Measurements from ENCODE around the gene KRT85.
"Not testable (repeated sequence)": the region's sequence is repeated elsewhere in the genome, so short reads cannot be mapped to it uniquely, and the experiment has no call there.

Gene KRT85

GRCh38 chr12:52366738-52367485 lies at the start of gene KRT85:
Gene KRT85 (minus strand): TSS chr12:52367481. CDS start chr12:52367405, 76 bp downstream.
- no peak for DNase-seq

GRCh38 chr12:52416795-52417194 lies 49.5 kb upstream of the KRT85 start:
- no peak for DNase-seq

GRCh38 chr12:52415870-52416750 lies 48.8 kb upstream of the KRT85 start:
- no peak for DNase-seq

GRCh38 chr12:52414936-52415335 lies 47.7 kb upstream of the KRT85 start:
- no peak for DNase-seq

GRCh38 chr12:52413782-52414345 lies 46.6 kb upstream of the KRT85 start:
- DNase-seq, result no peak

GRCh38 chr12:52413202-52413601 lies 45.9 kb upstream of the KRT85 start:
- no peak for DNase-seq

GRCh38 chr12:52411815-52412214 lies 44.5 kb upstream of the KRT85 start:
- DNase-seq, result no peak

- not testable (repeated sequence) for DNase-seq
Observed at GRCh38 chr12:52410589-52411248, 43.4 kb upstream of the KRT85 start.

- no peak for DNase-seq
Observed at GRCh38 chr12:52407918-52408317, 40.6 kb upstream of the KRT85 start.

- DNase-seq, result no peak
Observed at GRCh38 chr12:52405922-52406385, 38.7 kb upstream of the KRT85 start, which contains the start of gene KRT82. Gene KRT82 (minus strand): TSS chr12:52406335. CDS start chr12:52406277, 58 bp downstream.

- no peak for DNase-seq
Observed at GRCh38 chr12:52404951-52405350, 37.7 kb upstream of the KRT85 start.

- DNase-seq, result no peak
Observed at GRCh38 chr12:52403561-52403960, 36.3 kb upstream of the KRT85 start.

- no peak for DNase-seq
Observed at GRCh38 chr12:52402873-52403540, 35.7 kb upstream of the KRT85 start.

GRCh38 chr12:52402377-52402776 lies 35.1 kb upstream of the KRT85 start:
- no peak for DNase-seq

GRCh38 chr12:52401926-52402325 lies 34.6 kb upstream of the KRT85 start:
- DNase-seq, result no peak

GRCh38 chr12:52401526-52401925 lies 34.2 kb upstream of the KRT85 start:
- DNase-seq, result no peak

GRCh38 chr12:52400906-52401305 lies 33.6 kb upstream of the KRT85 start:
- no peak for DNase-seq

- no peak for DNase-seq
Observed at GRCh38 chr12:52399756-52400155, 32.5 kb upstream of the KRT85 start.

GRCh38 chr12:52398176-52398575 lies 30.9 kb upstream of the KRT85 start:
- DNase-seq, result no peak

GRCh38 chr12:52396656-52397055 lies 29.4 kb upstream of the KRT85 start:
- no peak for DNase-seq

GRCh38 chr12:52395761-52396434 lies 28.6 kb upstream of the KRT85 start:
- no peak for DNase-seq
